GM19099 (cell line): ENCODE measurements around the gene MGAT3.

Experiments used
- POLR2A ChIP-seq: IDR thresholded peaks from 3 replicates; pipeline ENCODE4 v1.6.1; 2011; ENCODE audit warnings: low read depth; ENCODE audit not compliant: insufficient read length; ENCODE audit errors: extremely low read depth

The MGAT3 gene

GRCh38 chr22:39437791-39438704, 18.8 kb upstream of the MGAT3 start:
- no peak for TF ChIP-seq POLR2A

- TF ChIP-seq POLR2A, result no peak
Measured at GRCh38 chr22:39439170-39439569, 17.6 kb upstream of the MGAT3 start.

- TF ChIP-seq POLR2A, result peak; percentile 13
Measured at GRCh38 chr22:39443398-39443797, 13.4 kb upstream of the MGAT3 start.

GRCh38 chr22:39444247-39444800, 12.5 kb upstream of the MGAT3 start:
- TF ChIP-seq POLR2A, result no peak

DNA sequence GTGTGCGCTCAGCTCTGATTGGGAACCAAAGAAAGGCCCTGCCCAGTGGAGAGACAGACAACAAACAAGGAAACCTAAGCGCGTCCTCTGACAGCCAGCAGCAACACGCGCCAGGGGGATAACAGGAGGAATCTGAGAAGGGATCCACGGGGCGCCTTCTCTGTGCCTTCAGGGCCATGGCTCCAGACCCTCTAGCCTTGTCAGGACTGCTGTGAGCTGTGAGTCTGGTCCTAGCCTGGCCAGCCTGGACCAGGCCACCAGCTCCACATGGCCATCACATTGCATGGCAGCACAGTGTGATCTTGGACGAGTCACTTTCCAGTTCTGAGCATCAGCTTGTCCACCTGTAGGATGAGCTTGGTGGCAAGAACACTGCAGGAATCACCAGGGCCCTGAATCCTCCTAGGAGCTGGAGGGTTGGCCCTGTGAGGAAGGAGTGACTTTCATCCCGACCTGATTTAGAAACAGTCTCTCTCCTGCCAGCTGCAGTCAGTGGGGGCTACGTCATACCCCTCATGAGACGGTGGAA, 11.8 kb upstream of the MGAT3 start:
- TF ChIP-seq POLR2A, result no peak

- TF ChIP-seq POLR2A, result no peak
Measured at GRCh38 chr22:39445678-39446077, 11.1 kb upstream of the MGAT3 start.

DNA sequence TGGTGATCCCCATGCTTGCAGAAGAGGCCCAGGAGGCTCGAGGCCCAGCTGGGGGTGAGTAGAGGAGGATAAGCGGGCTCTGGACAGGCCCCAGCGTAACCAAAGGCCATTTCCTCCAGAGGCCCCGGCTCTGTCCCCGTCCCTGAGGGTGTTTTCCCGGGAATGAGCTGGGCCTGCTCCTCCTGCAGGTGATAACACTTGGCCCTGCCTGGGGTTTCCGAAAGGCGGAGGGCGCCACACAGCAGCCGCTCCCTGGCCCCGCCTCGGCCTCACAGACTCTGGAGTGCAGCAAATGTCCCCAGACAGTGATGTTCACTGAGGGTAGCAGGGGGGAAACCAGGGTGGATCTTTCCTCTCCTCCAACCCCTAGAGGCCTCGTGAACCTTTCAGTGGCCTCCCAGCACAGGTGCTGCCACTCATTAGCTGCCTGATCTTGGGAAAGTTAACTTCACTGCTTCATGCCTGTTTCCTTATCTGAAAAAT, 10.5 kb upstream of the MGAT3 start:
- TF ChIP-seq POLR2A, result no peak

DNA sequence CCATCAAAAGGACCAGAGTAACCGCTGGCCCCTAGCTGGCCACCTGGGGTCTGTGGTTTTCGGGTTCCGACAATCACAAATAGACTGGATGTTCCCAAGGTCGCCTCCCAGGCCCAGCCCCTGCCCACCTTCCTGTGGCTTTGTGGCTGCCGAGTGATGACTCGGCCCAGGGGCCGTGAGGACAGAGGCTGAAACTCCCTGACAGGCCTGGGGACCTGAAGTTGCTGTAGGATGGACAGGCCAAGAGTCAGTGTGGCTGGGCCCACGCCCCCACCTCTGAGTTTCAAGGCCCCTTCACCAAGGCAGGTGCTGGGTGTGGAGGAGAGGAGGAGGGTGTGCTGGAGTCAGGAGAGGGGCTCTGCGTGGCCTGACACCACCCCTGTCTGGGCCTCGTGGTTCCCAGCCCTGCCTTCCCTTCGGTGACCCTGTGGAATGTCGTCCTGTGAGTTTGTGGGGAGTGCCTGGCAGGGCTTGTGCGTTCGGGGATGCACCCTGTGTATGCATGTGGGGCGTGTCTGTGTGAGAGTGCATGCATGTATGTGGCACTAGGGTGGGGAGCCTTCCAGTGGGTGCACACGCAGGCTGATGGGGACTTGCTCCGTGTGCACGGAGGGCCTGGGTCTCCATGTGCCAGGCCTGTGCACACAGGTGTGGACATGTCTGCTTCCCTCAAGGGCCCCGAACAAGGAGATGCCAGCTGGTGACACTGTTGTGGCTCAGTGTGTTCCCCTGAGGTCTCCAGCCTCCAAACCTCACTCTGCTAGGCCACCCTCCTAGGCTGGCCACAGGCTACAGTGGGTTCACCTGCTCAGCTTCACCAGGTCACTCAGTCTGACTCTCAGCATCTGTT, 8.4 kb upstream of the MGAT3 start:
- no peak for TF ChIP-seq POLR2A

- TF ChIP-seq POLR2A, result peak; percentile 28
Measured at GRCh38 chr22:39449708-39450107, 7.1 kb upstream of the MGAT3 start.

- no peak for TF ChIP-seq POLR2A
Measured at GRCh38 chr22:39450258-39450955, 6.4 kb upstream of the MGAT3 start.

GRCh38 chr22:39452740-39453040, 4.1 kb upstream of the MGAT3 start:
- TF ChIP-seq POLR2A, result no peak

- no peak for TF ChIP-seq POLR2A
Measured at GRCh38 chr22:39453765-39454378, 2.9 kb upstream of the MGAT3 start.

DNA sequence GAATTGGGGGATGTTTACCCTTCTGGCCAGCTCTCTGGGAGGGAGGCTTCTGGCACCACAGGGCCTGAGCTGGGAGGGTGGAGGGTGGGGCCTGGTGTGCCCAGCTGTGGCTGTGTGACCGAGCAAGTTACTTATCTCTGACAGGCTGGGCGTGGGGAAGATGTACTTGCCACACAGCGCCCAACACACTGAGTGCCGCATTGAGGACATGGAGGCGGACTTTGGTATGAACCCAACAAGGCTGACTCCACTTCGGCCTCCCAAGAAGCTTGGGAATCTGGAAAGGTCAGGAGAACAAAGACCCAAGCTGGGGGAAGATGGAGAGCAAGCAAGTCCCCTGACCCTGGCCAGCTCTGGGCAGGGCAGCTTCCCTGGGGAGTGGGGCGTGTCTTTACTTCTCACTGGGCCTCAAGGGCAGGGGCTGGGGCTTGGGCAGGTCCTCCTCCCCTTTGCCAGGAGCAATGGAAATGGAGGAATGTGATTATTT, 2.4 kb upstream of the MGAT3 start:
- TF ChIP-seq POLR2A, result no peak

GRCh38 chr22:39457198-39457555, 365 bp downstream of the MGAT3 start:
- TF ChIP-seq POLR2A, result no peak
